Activated naive CD4-positive, alpha-beta T cell treated with anti-CD3 and anti-CD28 coated beads, Interleukin-2, amount 50 U/mL, for 24 hours (primary cell): ENCODE measurements around the gene LYST.
"Not testable (repeated sequence)": the region's sequence is repeated elsewhere in the genome, so short reads cannot be mapped to it uniquely, and the experiment has no call there.

Source experiments
- H3K27ac Mint-ChIP-seq: one replicate; pipeline ENCODE4 v1.8.0; 2021; ENCODE audit warnings: mild to moderate bottlenecking, mixed read lengths
- H3K27me3 Mint-ChIP-seq: one replicate; pipeline ENCODE4 v1.8.0; 2021; ENCODE audit warnings: mixed read lengths
- H3K36me3 Mint-ChIP-seq: one replicate; pipeline ENCODE4 v1.8.0; 2021; ENCODE audit warnings: mixed read lengths
- H3K4me1 Mint-ChIP-seq: one replicate; pipeline ENCODE4 v1.8.0; 2021; ENCODE audit warnings: mixed read lengths
- H3K4me3 Mint-ChIP-seq: one replicate; pipeline ENCODE4 v1.8.0; 2021; ENCODE audit warnings: mild to moderate bottlenecking, mixed read lengths
- H3K9me3 Mint-ChIP-seq: one replicate; pipeline ENCODE4 v1.8.0; 2021; ENCODE audit warnings: mixed read lengths

LYST gene

GRCh38 chr1:235866205-235866912 lies at the start of gene LYST:
TSS of gene LYST (minus strand) at chr1:235866906. CDS start at chr1:235830417, 36,489 bp downstream.
- peaks cover 2% of the 10 kb centered on the region for H3K36me3 Mint-ChIP-seq
- peaks cover 53% of the 10 kb centered on the region for H3K4me1 Mint-ChIP-seq

GRCh38 chr1:235915489-235915888 lies 48.8 kb upstream of the LYST start:
- H3K36me3 Mint-ChIP-seq, H3K27me3 Mint-ChIP-seq, H3K4me3 Mint-ChIP-seq, H3K9me3 Mint-ChIP-seq: not testable (repeated sequence)
- H3K4me1 Mint-ChIP-seq, result peaks cover 38% of the 10 kb centered on the region
- H3K27ac Mint-ChIP-seq, result peak overlapping the region; percentile 63

More at GRCh38 chr1:235866205-235866912, at the start of gene LYST:
- no peaks in the 10 kb centered on the region for H3K9me3 Mint-ChIP-seq
- H3K4me3 Mint-ChIP-seq, result peak within 1 kb of the TSS; percentile 98
- peak within 1 kb of the TSS; percentile 99 for H3K27ac Mint-ChIP-seq
- H3K27me3 Mint-ChIP-seq, result no peaks in the 10 kb centered on the region

GRCh38 chr1:235913311-235913710 lies 46.6 kb upstream of the LYST start:
- Mint-ChIP-seq H3K9me3 (no peaks in the 10 kb centered on the region), H3K27ac (peak overlapping the region; percentile 33), H3K4me1 (peaks cover 42% of the 10 kb centered on the region), H3K36me3 (no peaks in the 10 kb centered on the region), H3K27me3 (no peaks in the 10 kb centered on the region), H3K4me3 (no peak overlapping the region)

- no peak overlapping the region for H3K4me3 Mint-ChIP-seq
- no peak overlapping the region for H3K27ac Mint-ChIP-seq
- H3K27me3 Mint-ChIP-seq, result no peaks in the 10 kb centered on the region
- H3K36me3 Mint-ChIP-seq, result no peaks in the 10 kb centered on the region
- H3K4me1 Mint-ChIP-seq, result peaks cover 33% of the 10 kb centered on the region
- H3K9me3 Mint-ChIP-seq, result no peaks in the 10 kb centered on the region
These were observed 45.2 kb upstream of the LYST start for GRCh38 chr1:235911876-235912275.

- no peaks in the 10 kb centered on the region for H3K27me3 Mint-ChIP-seq
- H3K4me1 Mint-ChIP-seq, result peaks cover 29% of the 10 kb centered on the region
- H3K4me3 Mint-ChIP-seq, result no peak overlapping the region
- H3K9me3 Mint-ChIP-seq, result no peaks in the 10 kb centered on the region
- H3K36me3 Mint-ChIP-seq, result no peaks in the 10 kb centered on the region
- no peak overlapping the region for H3K27ac Mint-ChIP-seq
These were observed 44.6 kb upstream of the LYST start for GRCh38 chr1:235911300-235911662.

GRCh38 chr1:235910357-235911299 lies 43.9 kb upstream of the LYST start:
- Mint-ChIP-seq H3K4me1 (peaks cover 23% of the 10 kb centered on the region), H3K36me3 (no peaks in the 10 kb centered on the region), H3K27me3 (no peaks in the 10 kb centered on the region), H3K9me3 (no peaks in the 10 kb centered on the region), H3K4me3 (peak overlapping the region; percentile 28), H3K27ac (peak overlapping the region; percentile 33)

GRCh38 chr1:235908742-235909520 lies 42.2 kb upstream of the LYST start:
- no peaks in the 10 kb centered on the region for H3K9me3 Mint-ChIP-seq
- H3K27ac Mint-ChIP-seq, result peak overlapping the region; percentile 41
- no peaks in the 10 kb centered on the region for H3K36me3 Mint-ChIP-seq

GRCh38 chr1:235907897-235908240 lies 41.2 kb upstream of the LYST start:
- Mint-ChIP-seq H3K4me1 (peaks cover 21% of the 10 kb centered on the region), H3K36me3 (no peaks in the 10 kb centered on the region), H3K27me3 (no peaks in the 10 kb centered on the region), H3K9me3 (no peaks in the 10 kb centered on the region), H3K4me3 (no peak overlapping the region), H3K27ac (no peak overlapping the region)

More at GRCh38 chr1:235908742-235909520, 42.2 kb upstream of the LYST start:
- no peaks in the 10 kb centered on the region for H3K27me3 Mint-ChIP-seq
- H3K4me3 Mint-ChIP-seq, result no peak overlapping the region
- H3K4me1 Mint-ChIP-seq, result peaks cover 21% of the 10 kb centered on the region

GRCh38 chr1:235907187-235907896 lies 40.6 kb upstream of the LYST start:
- H3K27me3 Mint-ChIP-seq, result no peaks in the 10 kb centered on the region
- no peak overlapping the region for H3K27ac Mint-ChIP-seq
- no peak overlapping the region for H3K4me3 Mint-ChIP-seq
- peaks cover 21% of the 10 kb centered on the region for H3K4me1 Mint-ChIP-seq
- no peaks in the 10 kb centered on the region for H3K9me3 Mint-ChIP-seq
- no peaks in the 10 kb centered on the region for H3K36me3 Mint-ChIP-seq

GRCh38 chr1:235906436-235906835 lies 39.7 kb upstream of the LYST start:
- no peaks in the 10 kb centered on the region for H3K9me3 Mint-ChIP-seq
- no peak overlapping the region for H3K27ac Mint-ChIP-seq
- peaks cover 21% of the 10 kb centered on the region for H3K4me1 Mint-ChIP-seq
- H3K4me3 Mint-ChIP-seq, result no peak overlapping the region
- no peaks in the 10 kb centered on the region for H3K36me3 Mint-ChIP-seq
- no peaks in the 10 kb centered on the region for H3K27me3 Mint-ChIP-seq

- H3K4me1 Mint-ChIP-seq, H3K36me3 Mint-ChIP-seq, H3K9me3 Mint-ChIP-seq, H3K27me3 Mint-ChIP-seq, H3K4me3 Mint-ChIP-seq: not testable (repeated sequence)
- peak overlapping the region; percentile 19 for H3K27ac Mint-ChIP-seq
These were observed 37.1 kb upstream of the LYST start for GRCh38 chr1:235903809-235904208.

- H3K36me3 Mint-ChIP-seq, result no peaks in the 10 kb centered on the region
- no peak overlapping the region for H3K27ac Mint-ChIP-seq
- no peak overlapping the region for H3K4me3 Mint-ChIP-seq
- H3K9me3 Mint-ChIP-seq, result no peaks in the 10 kb centered on the region
- H3K4me1 Mint-ChIP-seq, result no peaks in the 10 kb centered on the region
- H3K27me3 Mint-ChIP-seq, result no peaks in the 10 kb centered on the region
These were observed 36.2 kb upstream of the LYST start for GRCh38 chr1:235902677-235903542.

- no peaks in the 10 kb centered on the region for H3K4me1 Mint-ChIP-seq
- H3K27me3 Mint-ChIP-seq, result no peaks in the 10 kb centered on the region
- no peak overlapping the region for H3K4me3 Mint-ChIP-seq
- H3K9me3 Mint-ChIP-seq, result no peaks in the 10 kb centered on the region
- no peaks in the 10 kb centered on the region for H3K36me3 Mint-ChIP-seq
- no peak overlapping the region for H3K27ac Mint-ChIP-seq
These were observed 34.8 kb upstream of the LYST start for GRCh38 chr1:235901461-235901860.

GRCh38 chr1:235898126-235898525 lies 31.4 kb upstream of the LYST start:
- Mint-ChIP-seq H3K9me3 (no peaks in the 10 kb centered on the region), H3K27me3 (no peaks in the 10 kb centered on the region), H3K36me3 (no peaks in the 10 kb centered on the region), H3K4me3 (no peak overlapping the region), H3K27ac (no peak overlapping the region), H3K4me1 (no peaks in the 10 kb centered on the region)
